Measurements from ENCODE around the gene KIF13A.
"Not testable (repeated sequence)": the region's sequence is repeated elsewhere in the genome, so short reads cannot be mapped to it uniquely, and the experiment has no call there.

Gene KIF13A

DNA sequence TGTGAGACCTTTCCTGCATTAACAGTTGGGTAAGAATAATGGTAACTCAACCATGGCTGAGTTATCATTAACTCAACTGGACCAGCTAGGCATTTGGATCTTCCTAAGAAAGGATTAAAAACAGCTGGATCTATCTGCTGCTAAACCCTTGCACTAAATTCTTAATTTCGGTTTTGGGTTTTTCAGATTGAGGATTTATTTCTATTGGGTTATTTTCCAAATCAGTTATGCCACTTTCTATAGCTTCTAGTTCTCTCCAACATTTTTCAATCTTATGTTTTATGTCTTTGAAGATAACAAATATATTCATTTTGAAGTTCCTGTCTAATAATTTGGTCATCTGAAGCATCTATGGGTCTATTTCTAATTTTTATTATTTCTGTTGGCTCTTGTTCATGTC, 92.5 kb downstream of the KIF13A start:
- DNase-seq, result no peak

DNA sequence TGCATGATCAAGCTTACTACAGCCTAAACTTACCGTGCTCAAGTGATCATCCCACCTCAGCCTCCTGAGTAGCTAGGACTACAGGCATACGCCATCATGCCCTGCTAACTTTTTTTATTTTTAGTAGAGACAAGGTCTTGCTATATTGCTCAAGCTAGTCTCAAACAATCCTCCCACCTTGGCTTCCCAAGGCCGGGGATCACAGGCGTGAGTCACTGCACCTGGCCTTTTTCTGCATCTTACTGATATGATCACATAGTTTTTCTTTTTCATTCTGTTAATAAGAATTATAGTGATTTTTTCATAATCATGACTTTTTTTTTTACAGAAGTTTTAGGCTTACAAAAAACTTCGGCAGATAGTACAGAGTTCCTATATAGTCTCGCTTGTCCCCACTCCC, 93.2 kb downstream of the KIF13A start:
- DNase-seq, result no peak

DNA sequence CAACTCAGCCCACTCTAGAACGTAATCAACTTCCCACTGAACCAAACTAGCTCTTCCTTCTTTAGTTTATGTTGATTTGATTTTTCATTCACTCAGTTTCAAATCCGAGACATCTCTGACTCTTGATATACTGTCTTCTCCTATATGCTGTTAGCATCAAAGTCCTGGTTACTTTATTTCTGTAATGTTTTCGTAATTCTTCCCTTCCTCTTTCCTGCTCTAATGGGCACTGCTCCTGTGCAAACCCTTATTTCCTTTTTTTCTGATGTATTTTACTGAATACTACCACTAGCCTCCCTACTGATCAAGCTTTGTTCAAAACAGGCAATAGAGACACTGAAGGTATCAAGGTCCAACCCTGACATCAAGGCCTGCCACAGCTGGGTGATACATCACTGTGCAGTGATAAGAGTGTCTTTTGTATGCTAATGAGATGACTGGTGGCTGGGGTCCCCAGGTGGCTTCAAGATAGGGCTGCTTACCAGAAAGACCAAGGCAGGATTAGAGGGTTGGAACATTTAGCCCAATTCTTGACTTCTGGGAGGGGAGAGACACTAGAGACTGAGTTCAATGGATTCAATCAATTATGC, 95.2 kb downstream of the KIF13A start:
- DNase-seq, result peak in 3 of 4 experiments; percentile 21 to 68 (median 68)

DNA sequence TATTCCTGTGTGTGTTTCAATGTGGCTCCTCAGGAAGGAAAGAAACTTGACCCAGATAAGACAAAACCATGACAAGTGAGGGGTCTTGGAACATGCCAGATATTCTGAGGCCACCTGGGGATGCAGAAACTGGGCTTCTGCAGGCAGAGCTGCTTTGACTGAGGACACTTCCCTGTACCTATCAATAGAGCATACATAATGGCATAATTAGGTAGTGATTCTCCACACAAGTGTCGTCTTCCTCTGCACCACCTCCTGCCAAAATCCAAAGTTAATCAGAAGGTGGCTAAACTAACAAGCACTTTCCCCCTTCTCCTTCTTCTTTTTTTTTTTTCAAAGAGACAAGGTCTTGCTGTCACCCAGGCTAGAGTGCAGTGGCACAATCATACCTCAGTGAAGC, 97.1 kb downstream of the KIF13A start:
- DNase-seq, result no peak

DNA sequence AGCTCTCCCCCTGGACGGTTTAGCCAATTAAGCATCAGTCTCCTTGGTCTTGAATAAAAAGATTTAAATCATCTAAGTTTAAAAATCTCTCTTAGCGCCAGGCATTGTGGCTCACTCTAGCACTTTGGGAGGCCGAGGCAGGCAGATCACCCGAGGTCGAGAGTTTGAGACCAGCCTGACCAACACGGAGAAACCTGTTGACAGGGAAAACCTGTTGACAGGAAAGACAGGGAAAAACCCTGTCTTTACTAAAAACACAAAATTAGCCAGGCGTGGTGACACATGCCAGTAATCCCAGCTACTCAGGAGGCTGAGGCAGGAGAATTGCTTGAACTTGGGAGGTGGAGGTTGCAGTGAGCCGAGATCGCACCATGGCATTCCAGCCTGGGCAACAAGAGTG, 97.7 kb downstream of the KIF13A start:
- not testable (repeated sequence) for DNase-seq

DNA sequence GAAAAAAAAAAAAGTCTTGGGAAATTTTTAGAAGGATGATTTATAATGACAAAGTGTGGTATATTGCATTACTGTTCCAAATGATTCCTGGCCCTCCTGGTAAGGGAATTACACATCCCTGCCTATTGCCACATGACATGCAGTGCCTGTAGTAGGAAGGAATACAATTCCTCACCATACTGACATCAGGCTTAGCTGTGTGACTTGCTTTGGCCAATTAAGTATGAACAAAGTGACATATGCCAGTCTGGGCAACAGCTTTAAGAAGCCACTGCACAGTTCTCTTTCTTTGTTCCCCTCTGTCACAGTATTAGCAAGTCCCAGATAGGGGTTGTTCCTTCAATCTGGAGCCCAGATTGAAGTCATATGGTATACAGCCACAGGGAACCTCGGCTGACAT, 100.5 kb downstream of the KIF13A start:
- peak; percentile 54 to 78 (median 61) for DNase-seq

DNA sequence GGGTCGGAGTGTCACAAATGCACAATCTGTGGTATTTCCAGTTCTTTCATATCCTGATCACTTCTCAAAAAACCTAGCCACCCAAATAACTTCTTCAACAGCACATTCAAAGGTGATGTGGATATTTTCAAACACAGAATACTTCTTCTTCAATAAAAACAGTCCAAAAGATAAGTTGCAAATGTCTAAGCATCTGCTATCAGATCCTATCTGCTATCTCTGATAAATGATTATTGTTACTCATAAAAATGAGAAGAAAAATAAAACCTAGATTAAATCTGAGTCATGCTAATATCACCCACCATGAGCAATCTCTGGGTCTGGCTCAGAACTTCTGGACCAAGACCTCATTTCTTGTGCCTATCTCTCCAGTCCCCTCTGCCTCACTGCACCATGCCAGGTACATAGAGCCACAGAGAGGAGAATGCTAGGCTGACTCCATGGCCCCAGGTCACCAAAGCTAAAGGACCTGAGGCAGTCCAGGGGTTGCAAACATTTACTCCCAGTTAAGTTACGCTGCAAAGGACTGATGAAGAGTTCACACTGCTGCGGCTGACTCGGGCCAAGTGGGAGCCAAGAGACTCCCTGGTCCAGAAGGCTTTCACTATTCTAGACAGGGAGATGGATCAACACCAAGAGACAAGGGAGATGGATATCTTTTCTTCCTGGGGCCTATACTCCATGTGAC, 101.4 kb downstream of the KIF13A start:
- DNase-seq, result no peak

DNA sequence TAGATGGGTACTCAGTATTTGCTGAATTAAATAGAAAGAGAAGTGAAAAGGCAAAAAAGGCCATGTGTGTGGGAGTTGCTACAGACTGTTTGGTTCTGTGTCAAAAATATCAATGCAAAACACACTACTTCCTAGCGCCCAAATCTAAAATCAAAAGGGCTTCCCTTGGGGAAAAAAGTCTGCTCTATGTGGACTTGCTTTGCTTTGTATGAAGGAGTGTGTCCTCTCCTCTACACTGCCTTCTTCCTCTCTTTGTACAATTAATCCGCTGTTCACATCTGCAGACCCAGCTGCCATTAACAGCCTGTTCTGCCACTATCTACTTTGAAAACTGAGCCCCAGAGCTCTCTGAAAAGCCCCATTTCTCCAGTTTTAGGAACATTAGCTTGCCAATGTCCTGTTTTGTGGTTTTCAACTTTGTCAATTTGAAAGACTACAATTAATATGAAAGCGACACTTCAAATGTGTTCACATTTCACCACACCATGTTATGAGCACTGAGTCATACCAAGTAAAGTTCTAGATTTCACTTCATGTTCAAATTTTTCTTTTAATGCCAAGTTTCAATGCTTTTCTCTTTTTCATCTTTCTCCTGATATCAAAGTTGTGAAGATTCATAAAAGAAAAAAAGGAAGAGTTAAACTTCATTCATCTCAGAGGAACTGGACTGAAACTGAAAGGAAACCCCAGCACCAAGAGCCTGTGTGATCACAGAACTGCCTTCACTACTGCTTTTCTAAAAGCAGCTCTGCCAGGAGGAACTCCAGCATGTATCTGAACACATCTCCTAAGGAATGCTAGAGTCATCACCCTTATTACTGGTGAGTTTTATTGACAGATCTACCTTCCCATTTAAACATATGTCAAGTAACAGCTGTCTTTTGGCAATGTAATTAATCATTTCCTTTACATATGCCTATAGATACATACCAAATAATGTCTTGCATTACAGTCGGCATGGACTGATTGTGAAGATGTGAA, 102.6 kb downstream of the KIF13A start:
- DNase-seq, result peak; percentile 57 to 77 (median 68)

DNA sequence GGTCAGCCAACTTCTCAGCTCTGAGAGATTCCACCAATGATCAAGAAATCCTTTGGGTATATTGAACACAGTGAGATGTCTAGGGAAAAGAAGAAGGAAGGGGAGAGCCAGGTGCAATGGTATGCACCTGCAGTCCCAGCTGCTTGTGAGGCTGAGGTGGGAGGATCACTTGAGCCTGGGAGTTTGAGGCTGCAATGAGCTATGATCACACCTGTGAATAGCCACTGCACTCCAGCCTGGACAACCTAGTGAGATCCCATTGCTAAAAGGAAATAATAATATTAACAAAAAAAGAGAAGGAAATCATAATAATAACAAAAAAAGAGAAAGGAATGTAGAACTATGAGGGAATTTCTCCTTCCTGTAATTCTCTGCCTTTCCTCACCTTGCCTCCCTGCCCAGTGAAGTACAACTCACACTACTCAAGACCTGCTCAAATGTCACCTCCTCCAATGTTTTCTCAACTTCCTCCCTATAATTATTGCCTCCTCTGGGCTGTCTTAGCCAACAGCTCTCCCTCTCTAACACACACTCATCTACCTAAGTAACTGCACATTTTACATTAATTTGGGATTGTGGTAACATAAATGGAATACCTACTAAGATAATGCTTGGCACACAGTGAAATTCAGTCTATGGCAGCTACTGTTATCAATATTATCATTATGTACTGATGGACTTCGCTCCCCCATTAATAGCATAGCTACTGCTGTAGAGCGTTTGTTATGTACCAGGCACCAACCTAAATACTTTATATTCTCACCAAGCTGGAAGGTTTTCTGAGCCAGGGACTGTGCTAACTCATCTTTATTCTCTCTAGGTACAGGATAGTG, 103.6 kb downstream of the KIF13A start:
- DNase-seq, result peak in 2 of 4 experiments; percentile 37 to 48

DNA sequence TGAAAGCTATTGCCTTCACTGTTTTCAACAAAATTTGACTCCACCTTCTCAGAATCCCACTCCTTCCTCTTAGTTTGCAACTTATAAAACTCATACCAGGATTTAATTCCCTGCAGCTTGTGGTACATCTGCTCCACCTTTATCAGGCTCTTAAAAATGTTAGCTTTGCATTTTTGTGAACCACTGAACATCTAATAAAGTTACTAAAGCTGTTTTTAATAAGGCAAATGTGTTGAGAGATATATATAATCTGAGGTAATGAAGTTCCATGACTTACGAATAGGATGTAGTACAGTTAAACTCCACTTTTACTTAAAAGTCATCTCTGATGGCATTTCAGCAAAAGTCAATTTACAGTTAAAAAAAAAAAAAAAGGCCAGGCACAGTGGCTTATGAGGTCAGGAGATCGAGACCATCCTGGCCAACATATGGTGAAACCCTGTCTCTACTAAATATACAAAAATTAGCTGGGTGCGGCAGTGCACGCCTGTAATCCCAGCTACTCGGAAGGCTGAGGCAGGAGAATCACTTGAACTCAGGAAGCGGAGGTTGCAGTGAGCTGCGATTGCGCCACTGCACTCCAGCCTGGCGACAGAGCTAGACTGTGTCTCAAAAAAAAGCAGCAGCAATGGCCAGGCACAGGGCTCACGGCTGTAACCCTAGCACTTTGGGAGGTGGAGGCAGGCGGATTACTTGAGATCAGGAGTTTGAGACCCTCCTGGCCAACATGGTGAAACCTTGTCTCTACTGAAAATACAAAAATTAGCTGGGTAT, 106.2 kb downstream of the KIF13A start:
- peak; percentile 52 to 72 (median 63) for DNase-seq

DNA sequence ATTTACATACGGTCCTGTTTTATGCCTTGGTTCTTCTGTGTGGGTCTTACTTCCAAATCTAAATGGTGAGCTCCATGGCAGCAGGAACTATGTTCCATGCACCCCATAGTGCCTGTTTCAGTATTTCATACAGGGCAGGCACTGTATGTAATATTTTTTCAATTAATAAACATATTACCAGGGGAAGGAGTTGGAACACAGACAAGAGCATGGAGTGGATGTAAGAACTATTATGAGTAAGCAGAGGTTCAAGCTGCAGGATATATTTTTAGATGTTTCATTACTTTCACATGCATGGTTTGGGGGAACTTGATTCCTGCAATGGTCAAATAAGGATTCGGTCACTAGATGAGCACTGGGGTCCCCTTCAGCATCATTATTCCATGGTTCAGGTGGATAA, 108.3 kb downstream of the KIF13A start:
- no peak for DNase-seq

DNA sequence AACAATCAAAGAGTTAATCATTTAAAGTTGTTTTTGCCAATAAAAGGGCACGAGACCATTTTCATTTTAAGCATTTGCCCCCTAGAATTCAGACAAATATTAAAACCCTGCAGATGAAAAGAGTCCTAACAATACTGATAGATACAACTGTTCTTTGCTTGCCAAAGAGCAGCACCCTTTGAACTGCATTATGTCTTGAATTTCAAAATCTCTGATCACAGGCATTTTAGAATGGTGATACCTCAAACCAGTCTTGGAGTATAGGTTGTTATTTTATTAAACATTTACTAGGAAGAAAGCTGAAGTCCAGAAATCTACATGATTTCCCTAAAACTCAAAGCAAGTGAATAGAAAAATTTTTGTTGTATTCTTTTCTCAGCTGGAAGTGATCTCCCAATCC, 108.7 kb downstream of the KIF13A start:
- no peak for DNase-seq

DNA sequence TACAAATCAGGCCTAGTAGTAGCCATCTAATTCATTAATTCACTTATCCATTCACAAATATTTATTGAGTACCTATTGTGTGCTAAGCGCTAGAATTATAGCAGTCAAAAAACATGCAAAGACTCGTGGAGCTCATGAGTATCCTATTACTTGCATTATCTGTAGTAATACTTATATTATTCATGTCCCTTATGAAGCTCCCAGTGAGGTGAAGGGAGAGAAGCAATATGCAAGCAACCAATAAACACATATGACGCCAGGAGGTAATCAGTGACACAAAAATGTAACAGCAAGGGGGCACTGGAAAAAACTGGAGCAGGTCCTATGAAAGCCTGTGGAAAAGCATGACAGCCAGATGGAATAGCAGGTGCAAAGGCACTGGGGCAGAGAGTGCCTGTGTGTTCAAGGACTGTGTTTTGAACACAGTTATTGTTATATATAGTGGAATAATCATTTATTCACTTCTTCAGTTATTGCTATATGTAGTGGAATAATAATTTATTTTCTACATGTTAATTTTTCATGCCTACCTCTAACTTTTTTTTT, 109.5 kb downstream of the KIF13A start:
- no peak for DNase-seq

DNA sequence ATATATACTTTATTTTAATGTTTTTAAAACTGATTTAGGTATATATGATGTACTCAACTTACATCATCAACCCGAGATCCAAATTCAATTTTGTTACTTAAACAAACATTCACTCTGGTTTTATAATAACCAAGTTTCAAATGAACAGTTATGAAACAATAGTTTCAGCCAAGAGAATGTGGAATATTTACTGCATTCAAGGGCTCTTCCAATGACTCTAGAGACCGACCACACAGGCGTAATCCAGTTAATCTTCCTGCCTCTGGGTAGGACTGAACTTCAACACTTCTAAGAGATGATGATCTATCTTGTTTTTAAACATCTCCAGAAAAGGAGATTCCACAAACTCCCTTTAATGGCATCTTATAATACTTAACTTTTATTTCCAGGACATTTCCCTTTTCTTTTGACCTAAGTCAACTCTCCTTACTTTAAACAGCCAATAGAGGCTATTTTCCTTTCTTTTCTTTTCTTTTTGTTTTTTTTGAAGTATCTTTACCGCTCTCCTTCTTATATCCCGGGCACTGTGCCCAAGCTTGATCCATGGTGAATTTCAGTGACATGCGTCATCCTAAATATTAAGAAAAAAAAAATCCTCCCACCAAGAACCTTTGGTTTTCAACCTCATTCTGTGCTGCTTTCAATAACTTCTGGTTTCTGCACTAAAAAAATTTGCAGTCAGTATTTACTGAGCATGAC, 110.1 kb downstream of the KIF13A start:
- DNase-seq, result no peak

DNA sequence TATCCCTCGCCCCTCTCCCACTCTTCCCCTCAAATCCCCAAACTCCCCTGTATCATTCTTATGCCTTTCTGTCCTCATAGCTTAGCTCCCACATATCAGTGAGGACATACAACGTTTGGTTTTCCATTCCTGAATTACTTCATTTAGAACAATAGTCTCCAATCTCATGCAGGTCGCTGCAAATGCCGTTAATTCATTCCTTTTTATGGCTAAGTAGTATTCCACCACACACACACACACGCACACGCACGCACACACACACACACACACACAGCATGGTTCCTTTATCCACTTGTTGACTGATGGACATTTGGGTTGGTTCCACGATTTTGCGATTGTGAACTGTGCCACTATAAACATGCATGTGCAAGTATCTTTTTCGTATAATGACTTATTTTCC, 112.7 kb downstream of the KIF13A start:
- DNase-seq, result no peak

DNA sequence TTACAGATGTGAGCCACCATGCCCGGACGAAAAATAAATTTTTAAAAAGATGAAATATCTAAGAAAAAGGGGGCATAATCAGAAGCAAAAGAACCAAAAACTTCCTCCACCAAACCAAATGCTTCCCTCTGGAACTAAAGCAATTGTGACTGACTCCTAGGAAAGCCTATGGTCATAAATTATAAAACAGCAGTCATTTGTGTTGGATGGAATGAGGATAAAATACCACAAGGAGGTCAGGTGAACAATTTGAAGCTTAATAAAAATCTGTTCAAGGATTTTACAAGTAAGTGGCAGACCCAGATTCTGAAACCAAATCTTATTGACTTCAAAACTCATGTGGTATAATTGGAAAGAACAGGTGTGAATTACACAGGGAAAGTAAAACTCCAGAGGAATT, 114.5 kb downstream of the KIF13A start:
- no peak for DNase-seq

DNA sequence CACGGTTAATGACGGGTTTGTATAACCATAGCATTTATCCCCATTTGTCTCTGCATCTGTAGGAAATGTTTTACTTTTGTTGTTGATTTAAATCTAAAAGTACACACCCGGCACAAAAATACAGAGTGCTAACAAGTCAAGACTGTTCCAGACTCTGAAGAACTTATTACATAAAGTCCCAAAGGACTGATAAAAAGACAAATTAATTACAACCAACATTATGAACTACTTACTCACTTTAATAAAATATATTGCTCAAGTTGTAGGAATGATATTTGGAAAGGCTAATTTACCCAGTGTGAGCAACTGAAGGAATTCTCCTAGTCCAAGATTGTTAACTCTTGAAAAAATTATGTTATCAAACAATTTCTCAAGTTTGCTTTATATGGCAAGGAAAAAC, 115.6 kb downstream of the KIF13A start:
- DNase-seq, result no peak

DNA sequence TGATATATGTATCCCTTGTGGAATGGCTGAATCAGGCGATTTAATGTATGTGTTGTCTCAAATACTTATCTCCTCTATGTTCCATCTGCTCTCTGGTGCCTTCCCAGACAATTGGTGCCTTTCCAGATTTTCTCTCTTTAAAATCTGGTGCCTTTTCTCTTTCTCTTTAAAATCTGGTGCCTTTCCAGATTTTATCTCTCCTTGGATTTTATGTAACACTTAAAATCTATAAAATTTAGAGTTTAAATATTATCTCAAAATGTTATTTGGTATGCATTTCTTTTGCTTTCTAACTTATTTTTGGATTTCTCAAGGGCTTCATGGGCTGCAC, 116.3 kb downstream of the KIF13A start:
- DNase-seq, result no peak

DNA sequence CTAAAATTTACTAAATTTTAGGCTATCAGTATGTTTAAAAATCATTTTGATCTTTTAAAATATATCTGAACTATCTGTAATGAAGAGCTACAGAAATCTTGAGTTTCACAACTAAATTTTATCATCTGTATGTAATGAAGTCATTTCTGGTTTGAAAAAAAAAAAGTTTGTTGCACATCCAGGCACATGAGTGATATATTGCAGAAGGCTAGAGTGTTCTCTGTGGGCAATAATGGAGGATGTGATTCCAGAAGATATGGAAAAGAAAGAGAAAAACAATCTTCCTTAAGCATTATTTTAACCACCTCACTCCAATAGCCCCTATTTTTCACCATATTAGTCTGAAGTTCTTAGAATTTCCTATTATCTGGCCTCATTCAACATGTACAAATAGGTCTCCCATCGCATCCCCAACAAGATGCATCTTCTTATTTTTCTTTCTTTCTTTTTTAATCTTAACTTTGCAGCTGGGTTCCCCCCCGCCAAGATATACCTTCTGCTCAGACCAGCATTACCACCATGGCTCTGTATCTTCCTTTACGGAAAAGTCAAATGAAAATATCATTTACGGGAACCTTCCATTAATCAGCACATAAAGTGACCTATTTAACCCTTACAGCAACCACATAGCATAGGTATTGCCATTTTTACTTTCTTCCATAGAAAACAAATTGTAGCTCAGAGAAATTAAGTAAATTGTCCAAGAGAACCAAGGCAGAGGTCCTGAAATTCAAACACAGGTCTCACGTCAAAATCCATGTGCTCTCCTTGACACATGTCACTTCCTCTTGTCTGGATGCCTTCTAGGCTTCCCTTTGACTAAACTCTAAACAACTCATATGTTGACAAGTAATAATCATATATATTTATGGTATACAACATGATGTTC, 116.9 kb downstream of the KIF13A start:
- peak in 2 of 4 experiments; percentile 33 to 46 for DNase-seq

DNA sequence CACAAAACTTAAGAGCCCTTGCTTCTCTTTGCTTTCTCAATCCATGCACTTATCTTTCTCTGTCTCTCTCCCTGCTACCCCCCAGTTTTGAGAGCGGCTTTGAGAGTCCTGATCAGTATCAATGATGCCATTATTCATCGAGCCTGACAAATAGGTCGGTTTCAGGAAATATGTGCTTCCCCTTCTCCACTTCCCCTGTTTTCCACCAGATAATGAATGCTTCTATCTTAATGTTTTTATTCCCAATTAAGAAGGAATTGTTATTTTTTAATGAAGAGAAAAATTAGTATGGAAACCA, 117.7 kb downstream of the KIF13A start:
- peak in 3 of 4 experiments; percentile 15 to 37 (median 36) for DNase-seq
